Adrenal gland (tissue), 12 donors: ENCODE data around the gene SPATS2. TPM values are rescaled to one million over a fixed set of nuclear protein-coding genes. Genes with fewer than 3 reads are reported as not detected.
A peak's percentile ranks its signal among the peaks of the same experiment; 100 is the strongest.

ENCODE experiments used
- DNase-seq, 7 donors: peaks; one replicate each; pipeline ENCODE4 v3.0.0-alpha.2; 2019 to 2020
- H3K27ac ChIP-seq, 5 donors: fragments of 200-600 bp; sonication (generic) in 4 of 5; 1 replicate in 3 of 5; 2 replicates in 2 of 5; pipeline versions ENCODE4 v1.5.1 to v1.8.0; 2016 to 2020; ENCODE audit warnings: mild to moderate bottlenecking in 1 of 5
- H3K27me3 ChIP-seq: fragments of 200-600 bp; 2 replicates; pipeline ENCODE4 v1.8.0; 2021
- H3K36me3 ChIP-seq, 2 donors: fragments of 200-600 bp; replicated peaks in 1 of 2; 1 replicate in 1 of 2; 2 replicates in 1 of 2; pipeline versions ENCODE4 v1.5.1 to v1.8.0; 2018 to 2022
- H3K4me1 ChIP-seq, 2 donors: fragments of 200-600 bp; replicated peaks in 1 of 2; 1 replicate in 1 of 2; 2 replicates in 1 of 2; pipeline versions ENCODE4 v1.5.1 to v1.8.0; 2018 to 2021
- H3K4me3 ChIP-seq, 4 donors: fragments of 200-600 bp; sonication (generic) in 3 of 4; one replicate each; pipeline ENCODE4 v1.5.1; 2016 to 2018
- H3K9me3 ChIP-seq, 3 donors: fragments of 200-600 bp; sonication (generic) in 1 of 3; replicated peaks in 1 of 3; 1 replicate in 2 of 3; 2 replicates in 1 of 3; pipeline versions ENCODE4 v1.5.1 to v1.8.0; 2016 to 2021
- CTCF ChIP-seq, 6 experiments: fragments of 450-650 bp in 4 of 6; fragments of 200-600 bp in 2 of 6; sonication (generic) in 1 of 6; IDR thresholded peaks; 1 replicate in 5 of 6; 2 replicates in 1 of 6; pipeline versions ENCODE4 v1.5.1 to v1.8.0; 2016 to 2021; ENCODE audit warnings: antibody characterized with exemption in 6 of 6, mild to moderate bottlenecking in 2 of 6, moderate library complexity in 1 of 6
- POLR2A ChIP-seq, 2 donors: fragments of 450-650 bp; IDR thresholded peaks; one replicate each; pipeline ENCODE4 v1.6.1; 2017; ENCODE audit warnings: antibody characterized with exemption in 2 of 2, mild to moderate bottlenecking in 2 of 2, moderate library complexity in 1 of 2
- WGBS, 4 donors: extraction: QIAGEN DNeasy Blood & Tissue Kit in 2 of 4; methylation state at CpG; one replicate each; pipeline versions ENCODE4 v1.1.5 to v1.1.7; 2013 to 2017; 5-methylcytosine and 5-hydroxymethylcytosine counted together
- intact Hi-C, 2 donors: fragments of 100-400 bp; cut with DNase I; formaldehyde crosslinking; loops; one replicate each; pipeline versions ENCODE4 v1.14.1 to v1.15.0; 2022 to 2023
- polyA plus RNA-seq, 3 donors: library from polyadenylated mRNA; stranded (reverse); fragments of 200-250 nt in 2 of 3; fragments of 350-450 nt in 1 of 3; fragmentation: Illumina TruSeq in 1 of 3; extraction: RNeasy Lipid Tissue Mini Kit (QIAGEN cat#74804) in 1 of 3; gene quantifications; one replicate each; pipeline ENCODE4 v1.2.3, GENCODE V29; 2013 to 2014
- total RNA-seq, 9 donors: library from RNA; depleted of rRNA in 4 of 9; stranded (reverse); fragments of >200 nt in 4 of 9; fragments of 120-200 nt in 1 of 9; fragmentation: NEBNext Ultra II Directional in 1 of 9; extraction: Animal tissue kit (Norgen Biotek cat#: 25700) in 1 of 9; gene quantifications; one replicate each; pipeline versions ENCODE4 v1.1.0 to v1.2.4, GENCODE V29; 2013 to 2023
- donor health status: healthy with polysubstance abuse.
- donor health status: Bipolar disorder and iron deficiency.
- donor health status: DM: yes; HTN: yes; CAD: no.
- donor health status: DM: no; HTN: no; CAD: no.
- donor health status: DM: no; HTN: no; CAD: no.
- donor health status: DM: yes; HTN: yes; CAD: no.

Gene SPATS2
- total and polyA plus RNA-seq, 12 donors: 4.9 to 23.1 (median 15.1) TPM

GRCh38 chr12:49489154-49489553 is 121.9 kb downstream of the SPATS2 start:
- Histone ChIP-seq H3K27me3 (no peaks in the 10 kb centered on the region), H3K9me3 (no peaks in the 10 kb centered on the region), H3K4me1 (peaks cover 0 to 12% of the 10 kb centered on the region in 2 donors), H3K36me3 (no peaks in the 10 kb centered on the region), H3K27ac (peak overlapping the region in 2 of 5 donors; percentile 46 to 49), H3K4me3 (no peak overlapping the region)
- intact Hi-C loops: no loop called here
- WGBS, 4 donors: 66 to 72% (median 70%) methylated on average over 3 of the region's 3 CpGs
- DNase-seq: no peak
- TF ChIP-seq POLR2A (IDR thresholded peaks at IDR 0.05) (no peak), CTCF (IDR thresholded peaks at IDR 0.05) (no peak)

- Histone ChIP-seq H3K9me3 (no peaks in the 10 kb centered on the region), H3K27me3 (no peaks in the 10 kb centered on the region), H3K4me3 (no peak overlapping the region), H3K36me3 (no peaks in the 10 kb centered on the region), H3K27ac (peak overlapping the region in 2 of 5 donors; percentile 46 to 49), H3K4me1 (peaks cover 0 to 12% of the 10 kb centered on the region in 2 donors)
- TF ChIP-seq POLR2A (IDR thresholded peaks at IDR 0.05) (no peak), CTCF (IDR thresholded peaks at IDR 0.05) (peak in 5 of 6 experiments; percentile 19 to 44 (median 40))
- WGBS, 4 donors: 43 to 59% (median 53%) methylated on average over 4 of the region's 4 CpGs
- intact Hi-C loops: no loop called here
- DNase-seq: peak in 3 of 7 donors; percentile 37 to 52 (median 42)
These were observed 122.5 kb downstream of the SPATS2 start for GRCh38 chr12:49489720-49490119.

- 95 to 100% (median 97%) methylated on average over 1 of the region's 1 CpG for WGBS, 4 donors
- Histone ChIP-seq H3K4me1 (peaks cover 0 to 12% of the 10 kb centered on the region in 2 donors), H3K4me3 (no peak overlapping the region), H3K27ac (no peak overlapping the region), H3K27me3 (no peaks in the 10 kb centered on the region), H3K36me3 (no peaks in the 10 kb centered on the region), H3K9me3 (no peaks in the 10 kb centered on the region)
- intact Hi-C loops: no loop called here
- DNase-seq: no peak
- no peak for TF ChIP-seq CTCF (IDR thresholded peaks at IDR 0.05)
- no peak for TF ChIP-seq POLR2A (IDR thresholded peaks at IDR 0.05)
These were observed 124.6 kb downstream of the SPATS2 start for GRCh38 chr12:49491823-49492222.

GRCh38 chr12:49493900-49494299 is 126.6 kb downstream of the SPATS2 start:
- 77 to 94% (median 93%) methylated on average over 2 of the region's 2 CpGs for WGBS, 4 donors
- DNase-seq: no peak
- no peak overlapping the region for H3K4me3 ChIP-seq
- intact Hi-C loops: no loop called here
- no peak overlapping the region for H3K27ac ChIP-seq
- no peaks in the 10 kb centered on the region for H3K36me3 ChIP-seq
- TF ChIP-seq POLR2A (IDR thresholded peaks at IDR 0.05): no peak
- TF ChIP-seq CTCF (IDR thresholded peaks at IDR 0.05): no peak
- peaks cover 0 to 12% of the 10 kb centered on the region in 2 donors for H3K4me1 ChIP-seq
- H3K27me3 ChIP-seq: no peaks in the 10 kb centered on the region
- no peaks in the 10 kb centered on the region for H3K9me3 ChIP-seq
